ENCODE results near the gene CXorf58. TPM values are rescaled to one million over a fixed set of nuclear protein-coding genes. Genes with fewer than 3 reads are reported as not detected.

Gene CXorf58
- total and polyA plus RNA-seq, 2 of the 13 experiments (the other 11 are each of a cell fraction or from before 2014, with no cell fraction given) = not detected

DNA sequence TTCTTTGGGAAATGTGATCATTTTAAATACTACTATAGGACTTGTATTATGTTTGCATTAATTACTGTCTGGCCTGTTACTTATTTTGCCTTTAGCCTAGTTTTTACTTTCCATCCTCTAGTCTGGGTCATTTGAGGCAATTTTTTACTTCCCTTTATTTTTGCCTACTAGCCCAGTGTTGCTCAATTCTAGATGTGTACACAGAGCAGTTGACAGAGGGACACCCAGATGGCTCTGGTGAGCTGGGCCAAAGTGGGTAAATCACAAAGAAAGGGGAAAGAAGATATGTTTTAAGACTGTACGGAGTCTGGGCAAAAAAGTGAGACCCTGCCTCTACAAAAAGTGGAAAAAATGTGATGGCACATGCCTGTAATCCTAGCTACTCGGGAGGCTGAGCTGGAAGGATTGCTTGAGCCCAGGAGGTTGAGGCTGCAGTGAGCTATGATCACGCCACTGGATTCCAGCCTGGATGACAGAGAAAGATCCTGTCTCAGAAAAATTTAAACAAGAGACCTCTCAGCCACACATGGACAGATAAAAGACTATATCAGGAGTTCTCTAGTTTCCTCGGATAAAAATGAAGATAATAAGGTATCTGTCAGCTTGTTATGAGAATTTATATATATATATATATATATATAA is 35.8 kb upstream of the CXorf58 start (continued):
- TF ChIP-seq, protein P1, sequence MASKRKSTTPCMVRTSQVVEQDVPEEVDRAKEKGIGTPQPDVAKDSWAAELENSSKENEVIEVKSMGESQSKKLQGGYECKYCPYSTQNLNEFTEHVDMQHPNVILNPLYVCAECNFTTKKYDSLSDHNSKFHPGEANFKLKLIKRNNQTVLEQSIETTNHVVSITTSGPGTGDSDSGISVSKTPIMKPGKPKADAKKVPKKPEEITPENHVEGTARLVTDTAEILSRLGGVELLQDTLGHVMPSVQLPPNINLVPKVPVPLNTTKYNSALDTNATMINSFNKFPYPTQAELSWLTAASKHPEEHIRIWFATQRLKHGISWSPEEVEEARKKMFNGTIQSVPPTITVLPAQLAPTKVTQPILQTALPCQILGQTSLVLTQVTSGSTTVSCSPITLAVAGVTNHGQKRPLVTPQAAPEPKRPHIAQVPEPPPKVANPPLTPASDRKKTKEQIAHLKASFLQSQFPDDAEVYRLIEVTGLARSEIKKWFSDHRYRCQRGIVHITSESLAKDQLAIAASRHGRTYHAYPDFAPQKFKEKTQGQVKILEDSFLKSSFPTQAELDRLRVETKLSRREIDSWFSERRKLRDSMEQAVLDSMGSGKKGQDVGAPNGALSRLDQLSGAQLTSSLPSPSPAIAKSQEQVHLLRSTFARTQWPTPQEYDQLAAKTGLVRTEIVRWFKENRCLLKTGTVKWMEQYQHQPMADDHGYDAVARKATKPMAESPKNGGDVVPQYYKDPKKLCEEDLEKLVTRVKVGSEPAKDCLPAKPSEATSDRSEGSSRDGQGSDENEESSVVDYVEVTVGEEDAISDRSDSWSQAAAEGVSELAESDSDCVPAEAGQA (IDR thresholded peaks at IDR 0.05; ENCODE audit: low read depth) = no peak
- TF ChIP-seq, protein P1 (CRISPR knock-in tag; IDR thresholded peaks at IDR 0.05; ENCODE audit: borderline replicate concordance) = no peak
- TF ChIP-seq, protein P2, sequence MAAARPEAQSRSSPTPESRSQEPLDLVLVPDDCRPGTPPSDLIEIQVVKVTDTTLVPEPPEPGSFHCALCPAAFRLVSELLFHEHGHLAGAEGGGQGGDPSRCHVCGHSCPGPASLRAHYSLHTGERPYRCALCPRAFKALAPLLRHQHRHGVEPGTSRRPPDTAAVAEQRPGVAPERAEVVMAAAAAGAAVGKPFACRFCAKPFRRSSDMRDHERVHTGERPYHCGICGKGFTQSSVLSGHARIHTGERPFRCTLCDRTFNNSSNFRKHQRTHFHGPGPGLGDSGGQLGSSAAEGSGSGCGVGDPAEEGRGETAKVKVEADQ (CRISPR knock-in tag; IDR thresholded peaks at IDR 0.05; ENCODE audit: borderline replicate concordance) = no peak
- TF ChIP-seq ZNF431 (CRISPR knock-in tag; IDR thresholded peaks at IDR 0.05; ENCODE audit: borderline replicate concordance, low read depth) = no peak
- no peak for TF ChIP-seq JUND (CRISPR knock-in tag; IDR thresholded peaks at IDR 0.05)
- TF ChIP-seq, protein P3, sequence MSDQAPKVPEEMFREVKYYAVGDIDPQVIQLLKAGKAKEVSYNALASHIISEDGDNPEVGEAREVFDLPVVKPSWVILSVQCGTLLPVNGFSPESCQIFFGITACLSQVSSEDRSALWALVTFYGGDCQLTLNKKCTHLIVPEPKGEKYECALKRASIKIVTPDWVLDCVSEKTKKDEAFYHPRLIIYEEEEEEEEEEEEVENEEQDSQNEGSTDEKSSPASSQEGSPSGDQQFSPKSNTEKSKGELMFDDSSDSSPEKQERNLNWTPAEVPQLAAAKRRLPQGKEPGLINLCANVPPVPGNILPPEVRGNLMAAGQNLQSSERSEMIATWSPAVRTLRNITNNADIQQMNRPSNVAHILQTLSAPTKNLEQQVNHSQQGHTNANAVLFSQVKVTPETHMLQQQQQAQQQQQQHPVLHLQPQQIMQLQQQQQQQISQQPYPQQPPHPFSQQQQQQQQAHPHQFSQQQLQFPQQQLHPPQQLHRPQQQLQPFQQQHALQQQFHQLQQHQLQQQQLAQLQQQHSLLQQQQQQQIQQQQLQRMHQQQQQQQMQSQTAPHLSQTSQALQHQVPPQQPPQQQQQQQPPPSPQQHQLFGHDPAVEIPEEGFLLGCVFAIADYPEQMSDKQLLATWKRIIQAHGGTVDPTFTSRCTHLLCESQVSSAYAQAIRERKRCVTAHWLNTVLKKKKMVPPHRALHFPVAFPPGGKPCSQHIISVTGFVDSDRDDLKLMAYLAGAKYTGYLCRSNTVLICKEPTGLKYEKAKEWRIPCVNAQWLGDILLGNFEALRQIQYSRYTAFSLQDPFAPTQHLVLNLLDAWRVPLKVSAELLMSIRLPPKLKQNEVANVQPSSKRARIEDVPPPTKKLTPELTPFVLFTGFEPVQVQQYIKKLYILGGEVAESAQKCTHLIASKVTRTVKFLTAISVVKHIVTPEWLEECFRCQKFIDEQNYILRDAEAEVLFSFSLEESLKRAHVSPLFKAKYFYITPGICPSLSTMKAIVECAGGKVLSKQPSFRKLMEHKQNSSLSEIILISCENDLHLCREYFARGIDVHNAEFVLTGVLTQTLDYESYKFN (CRISPR knock-in tag; conservative IDR thresholded peaks at IDR 0.05) = peak; percentile 54
- TF ChIP-seq SETDB1 (CRISPR knock-in tag; IDR thresholded peaks at IDR 0.05; ENCODE audit: borderline replicate concordance) = no peak
- no peak for TF ChIP-seq PLRG1 (conservative IDR thresholded peaks at IDR 0.05)
- TF ChIP-seq KDM5A (IDR thresholded peaks at IDR 0.05; ENCODE audit: borderline replicate concordance, low read length) = no peak
- TF ChIP-seq MED1 (CRISPR knock-in tag; IDR thresholded peaks at IDR 0.05) = peak; percentile 57; the same call in 1 of the 2 replicates
- TF ChIP-seq RARA (CRISPR knock-in tag; IDR thresholded peaks at IDR 0.05) = 0 out of 2 replicates have a peak, but pooled peaks have one; percentile 36
- TF ChIP-seq, protein P4, sequence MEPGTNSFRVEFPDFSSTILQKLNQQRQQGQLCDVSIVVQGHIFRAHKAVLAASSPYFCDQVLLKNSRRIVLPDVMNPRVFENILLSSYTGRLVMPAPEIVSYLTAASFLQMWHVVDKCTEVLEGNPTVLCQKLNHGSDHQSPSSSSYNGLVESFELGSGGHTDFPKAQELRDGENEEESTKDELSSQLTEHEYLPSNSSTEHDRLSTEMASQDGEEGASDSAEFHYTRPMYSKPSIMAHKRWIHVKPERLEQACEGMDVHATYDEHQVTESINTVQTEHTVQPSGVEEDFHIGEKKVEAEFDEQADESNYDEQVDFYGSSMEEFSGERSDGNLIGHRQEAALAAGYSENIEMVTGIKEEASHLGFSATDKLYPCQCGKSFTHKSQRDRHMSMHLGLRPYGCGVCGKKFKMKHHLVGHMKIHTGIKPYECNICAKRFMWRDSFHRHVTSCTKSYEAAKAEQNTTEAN (CRISPR knock-in tag; conservative IDR thresholded peaks at IDR 0.05) = no peak
- TF ChIP-seq, protein P5, sequence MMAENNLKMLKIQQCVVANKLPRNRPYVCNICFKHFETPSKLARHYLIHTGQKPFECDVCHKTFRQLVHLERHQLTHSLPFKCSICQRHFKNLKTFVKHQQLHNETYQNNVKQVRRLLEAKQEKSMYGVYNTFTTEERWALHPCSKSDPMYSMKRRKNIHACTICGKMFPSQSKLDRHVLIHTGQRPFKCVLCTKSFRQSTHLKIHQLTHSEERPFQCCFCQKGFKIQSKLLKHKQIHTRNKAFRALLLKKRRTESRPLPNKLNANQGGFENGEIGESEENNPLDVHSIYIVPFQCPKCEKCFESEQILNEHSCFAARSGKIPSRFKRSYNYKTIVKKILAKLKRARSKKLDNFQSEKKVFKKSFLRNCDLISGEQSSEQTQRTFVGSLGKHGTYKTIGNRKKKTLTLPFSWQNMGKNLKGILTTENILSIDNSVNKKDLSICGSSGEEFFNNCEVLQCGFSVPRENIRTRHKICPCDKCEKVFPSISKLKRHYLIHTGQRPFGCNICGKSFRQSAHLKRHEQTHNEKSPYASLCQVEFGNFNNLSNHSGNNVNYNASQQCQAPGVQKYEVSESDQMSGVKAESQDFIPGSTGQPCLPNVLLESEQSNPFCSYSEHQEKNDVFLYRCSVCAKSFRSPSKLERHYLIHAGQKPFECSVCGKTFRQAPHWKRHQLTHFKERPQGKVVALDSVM (CRISPR knock-in tag; IDR thresholded peaks at IDR 0.05) = no peak; the same call in none of the 2 replicates
- TF ChIP-seq IRF2 (CRISPR knock-in tag; IDR thresholded peaks at IDR 0.05) = 0 out of 2 replicates have a peak, but pooled peaks have one; percentile 42
